ENCODE results near the gene ALDH1A1. TPM values are rescaled to one million over a fixed set of nuclear protein-coding genes. Genes with fewer than 3 reads are reported as not detected.

The ALDH1A1 gene
- total and polyA plus RNA-seq, 2 donors (not counting 3 experiments of a cell fraction or from before 2014, with no cell fraction given), result 91.1 to 287 TPM

DNA sequence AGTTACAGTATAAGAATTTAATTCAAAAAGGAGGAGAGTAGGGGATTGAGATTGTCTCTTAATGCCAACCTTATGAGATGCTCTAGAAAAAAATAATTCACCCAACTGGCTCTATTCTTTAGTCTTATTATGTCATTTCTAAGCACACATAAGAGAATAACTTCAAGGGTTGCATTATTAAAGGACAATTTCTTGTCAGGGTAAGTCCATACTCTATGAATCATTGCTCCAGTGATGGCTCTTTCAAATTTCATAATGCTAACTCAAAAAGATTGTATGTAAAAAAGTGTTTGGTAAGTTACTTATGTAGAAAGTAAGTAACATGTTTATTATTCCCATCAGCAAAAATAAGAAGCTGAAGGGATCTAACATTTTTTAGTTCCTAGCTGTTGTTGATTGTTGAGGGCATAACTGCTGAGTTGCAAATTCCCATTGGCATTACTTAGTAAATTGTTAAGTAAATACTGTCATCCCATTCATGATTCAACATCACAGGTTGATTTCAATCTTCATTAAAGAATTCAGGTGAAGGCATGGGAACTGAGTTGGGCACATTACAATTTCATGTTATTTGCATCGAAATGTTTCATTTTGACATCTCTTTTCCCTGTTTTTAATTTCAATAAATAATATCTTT lies 28.6 kb downstream of the ALDH1A1 start:
- Histone ChIP-seq H4K20me1 (replicated peaks; ENCODE audit: control insufficient read depth, extremely low read depth, insufficient read depth, low read length) (no peaks in the 10 kb centered on the region), H3K9me1 (replicated peaks; ENCODE audit: control insufficient read depth, extremely low read depth, insufficient read depth, low read length) (no peaks in the 10 kb centered on the region), H3K27me3 (ENCODE audit: control insufficient read depth in 2 of 2, insufficient read depth in 2 of 2, low read length in 2 of 2) (no peaks in the 10 kb centered on the region), H3K9ac (replicated peaks; ENCODE audit: extremely low read depth, insufficient read depth, low read length) (no peak overlapping the region), H2AFZ (ENCODE audit: low read depth, low read length) (no peak overlapping the region), H3K4me1 (ENCODE audit: control insufficient read depth, extremely low read depth, insufficient read depth, low read length) (peaks cover 16% of the 10 kb centered on the region), H3K4me2 (ENCODE audit: insufficient read depth, low read length) (no peak overlapping the region), H3K79me2 (ENCODE audit: control insufficient read depth, insufficient read depth, low read length) (no peaks in the 10 kb centered on the region), H3K36me3 (ENCODE audit: control insufficient read depth in 2 of 2, extremely low read depth in 1 of 2, insufficient read depth in 2 of 2, low read length in 2 of 2) (peaks cover 0 to 9% of the 10 kb centered on the region in 2 experiments), H3K9me3 (replicated peaks; ENCODE audit: control insufficient read depth, insufficient read depth, low read length) (no peaks in the 10 kb centered on the region), H3K27ac (ENCODE audit: insufficient read depth, low read depth, low read length) (no peak overlapping the region), H3K4me3 (replicated peaks in 1 of 3; ENCODE audit: insufficient read depth in 1 of 3, low read depth in 1 of 3, low read length in 3 of 3) (no peak overlapping the region)
- peak; percentile 16 for DNase-seq (ENCODE audit: low read depth, low spot score)
- TF ChIP-seq FOS (IDR thresholded peaks at IDR 0.05; ENCODE audit: borderline replicate concordance, insufficient read depth, low read length) (no peak), GATA2 (IDR thresholded peaks at IDR 0.05; ENCODE audit: insufficient read depth, insufficient read length, low read depth, low read length) (no peak), POLR2AphosphoS5 (IDR thresholded peaks at IDR 0.05; ENCODE audit: insufficient read depth, low read depth, low read length) (no peak)
- TF ChIP-seq, protein P1, sequence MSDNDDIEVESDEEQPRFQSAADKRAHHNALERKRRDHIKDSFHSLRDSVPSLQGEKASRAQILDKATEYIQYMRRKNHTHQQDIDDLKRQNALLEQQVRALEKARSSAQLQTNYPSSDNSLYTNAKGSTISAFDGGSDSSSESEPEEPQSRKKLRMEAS (IDR thresholded peaks at IDR 0.05; ENCODE audit: insufficient read depth, insufficient read length), result no peak
- ChIA-PET POLR2A (no interaction called here), CTCF (interaction anchor here (1.5 kb wide), 1 partner anchor 98 kb away, joined by 4 read pairs; no protein-coding TSS in a partner anchor)
- intact Hi-C loops (cut with micrococcal nuclease), result loop anchor here (2.0 kb wide), 5 partner anchors 13 to 159 kb away; no protein-coding TSS in a partner anchor
- no TSS peak for BruUV-seq (replicated peaks)
- FAIRE-seq, result no peak
- dilution Hi-C loops (cut with MboI; ENCODE audit: extremely low pct_ligation_motif_present, low sequenced_read_pairs), result no loop called here

DNA sequence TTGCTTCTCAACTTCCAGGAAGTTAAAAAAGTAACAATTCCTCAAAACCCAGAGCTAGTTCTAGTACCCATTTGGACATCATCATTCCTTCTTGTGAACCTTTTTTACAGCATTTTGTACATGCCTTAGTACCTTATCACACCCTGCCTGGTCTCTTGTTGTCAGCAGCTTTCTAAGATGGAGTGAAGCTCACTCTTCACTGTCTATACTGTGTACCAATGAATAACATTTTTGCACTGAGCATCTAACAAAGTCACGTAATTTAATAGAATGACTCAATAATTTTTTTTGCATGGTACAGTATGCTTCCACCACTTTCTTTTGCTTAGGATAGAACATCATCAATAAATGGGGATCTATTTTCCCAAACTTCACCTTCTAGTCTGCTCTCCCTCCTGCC lies 29.8 kb downstream of the ALDH1A1 start:
- dilution Hi-C loops (cut with MboI; ENCODE audit: extremely low pct_ligation_motif_present, low sequenced_read_pairs), result no loop called here
- Histone ChIP-seq H3K79me2 (ENCODE audit: control insufficient read depth, insufficient read depth, low read length) (no peaks in the 10 kb centered on the region), H3K4me2 (ENCODE audit: insufficient read depth, low read length) (no peak overlapping the region), H3K9me1 (replicated peaks; ENCODE audit: control insufficient read depth, extremely low read depth, insufficient read depth, low read length) (no peaks in the 10 kb centered on the region), H2AFZ (ENCODE audit: low read depth, low read length) (no peak overlapping the region), H4K20me1 (replicated peaks; ENCODE audit: control insufficient read depth, extremely low read depth, insufficient read depth, low read length) (no peaks in the 10 kb centered on the region), H3K27ac (ENCODE audit: insufficient read depth, low read depth, low read length) (no peak overlapping the region), H3K9ac (replicated peaks; ENCODE audit: extremely low read depth, insufficient read depth, low read length) (no peak overlapping the region), H3K9me3 (replicated peaks; ENCODE audit: control insufficient read depth, insufficient read depth, low read length) (no peaks in the 10 kb centered on the region), H3K4me3 (replicated peaks in 1 of 3; ENCODE audit: insufficient read depth in 1 of 3, low read depth in 1 of 3, low read length in 3 of 3) (no peak overlapping the region), H3K4me1 (ENCODE audit: control insufficient read depth, extremely low read depth, insufficient read depth, low read length) (peaks cover 16% of the 10 kb centered on the region), H3K36me3 (ENCODE audit: control insufficient read depth in 2 of 2, extremely low read depth in 1 of 2, insufficient read depth in 2 of 2, low read length in 2 of 2) (peaks cover 0 to 6% of the 10 kb centered on the region in 2 experiments), H3K27me3 (ENCODE audit: control insufficient read depth in 2 of 2, insufficient read depth in 2 of 2, low read length in 2 of 2) (no peaks in the 10 kb centered on the region)
- no peak for DNase-seq (ENCODE audit: low read depth, low spot score)
- FAIRE-seq, result no peak
- no TSS peak for BruUV-seq (replicated peaks)
- intact Hi-C loops (cut with micrococcal nuclease), result no loop called here
- ChIA-PET CTCF (interaction anchor here (1.1 to 1.5 kb wide), 3 partner anchors 10 to 99 kb away, joined by 3 to 5 read pairs (median 4); no protein-coding TSS in a partner anchor), POLR2A (no interaction called here)
- TF ChIP-seq, protein P2, sequence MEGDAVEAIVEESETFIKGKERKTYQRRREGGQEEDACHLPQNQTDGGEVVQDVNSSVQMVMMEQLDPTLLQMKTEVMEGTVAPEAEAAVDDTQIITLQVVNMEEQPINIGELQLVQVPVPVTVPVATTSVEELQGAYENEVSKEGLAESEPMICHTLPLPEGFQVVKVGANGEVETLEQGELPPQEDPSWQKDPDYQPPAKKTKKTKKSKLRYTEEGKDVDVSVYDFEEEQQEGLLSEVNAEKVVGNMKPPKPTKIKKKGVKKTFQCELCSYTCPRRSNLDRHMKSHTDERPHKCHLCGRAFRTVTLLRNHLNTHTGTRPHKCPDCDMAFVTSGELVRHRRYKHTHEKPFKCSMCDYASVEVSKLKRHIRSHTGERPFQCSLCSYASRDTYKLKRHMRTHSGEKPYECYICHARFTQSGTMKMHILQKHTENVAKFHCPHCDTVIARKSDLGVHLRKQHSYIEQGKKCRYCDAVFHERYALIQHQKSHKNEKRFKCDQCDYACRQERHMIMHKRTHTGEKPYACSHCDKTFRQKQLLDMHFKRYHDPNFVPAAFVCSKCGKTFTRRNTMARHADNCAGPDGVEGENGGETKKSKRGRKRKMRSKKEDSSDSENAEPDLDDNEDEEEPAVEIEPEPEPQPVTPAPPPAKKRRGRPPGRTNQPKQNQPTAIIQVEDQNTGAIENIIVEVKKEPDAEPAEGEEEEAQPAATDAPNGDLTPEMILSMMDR (IDR thresholded peaks at IDR 0.05; ENCODE audit: extremely low read depth in 1 of 2, insufficient read depth in 1 of 2, low read depth in 1 of 2, low read length in 2 of 2), result no peak
- TF ChIP-seq JUN (IDR thresholded peaks at IDR 0.05; ENCODE audit: borderline replicate concordance, insufficient read depth, insufficient read length, low read depth), result no peak
- TF ChIP-seq FOS (IDR thresholded peaks at IDR 0.05; ENCODE audit: borderline replicate concordance, insufficient read depth, low read length), result no peak
- TF ChIP-seq, protein P1 (IDR thresholded peaks at IDR 0.05; ENCODE audit: insufficient read depth, insufficient read length), result no peak
- no peak for TF ChIP-seq GATA2 (IDR thresholded peaks at IDR 0.05; ENCODE audit: insufficient read depth, insufficient read length, low read depth, low read length)
- no peak for TF ChIP-seq POLR2A (IDR thresholded peaks at IDR 0.05; ENCODE audit: low read depth, low read length)
- no peak for TF ChIP-seq POLR2AphosphoS5 (IDR thresholded peaks at IDR 0.05; ENCODE audit: insufficient read depth, low read depth, low read length)
- no peak for TF ChIP-seq MYC (IDR thresholded peaks at IDR 0.05; ENCODE audit: low read depth, low read length)
- TF ChIP-seq EZH2 (IDR thresholded peaks at IDR 0.05; ENCODE audit: borderline replicate concordance, low read depth, low read length, severe bottlenecking), result no peak
